Mesodermal cell (in vitro differentiated cells): ENCODE measurements around the gene KIF2B.
"Not testable (repeated sequence)": the region's sequence is repeated elsewhere in the genome, so short reads cannot be mapped to it uniquely, and the experiment has no call there.

Source experiments
- H3K27ac ChIP-seq: 2 replicates; pipeline ENCODE4 v1.7.0; 2013; ENCODE audit warnings: mild to moderate bottlenecking, low read depth, low read length, moderate library complexity; ENCODE audit not compliant: severe bottlenecking
- H3K36me3 ChIP-seq: 2 replicates; pipeline ENCODE4 v1.7.1; 2013; ENCODE audit warnings: mild to moderate bottlenecking, low read length, moderate library complexity; ENCODE audit not compliant: control insufficient read depth, insufficient read depth
- H3K4me1 ChIP-seq: one replicate; pipeline ENCODE4 v1.7.1; 2013; ENCODE audit warnings: mild to moderate bottlenecking, low read length; ENCODE audit not compliant: insufficient read depth, control insufficient read depth, poor library complexity, severe bottlenecking
- H3K4me3 ChIP-seq: 2 replicates; pipeline ENCODE4 v1.7.0; 2013; ENCODE audit warnings: low read length, control low read depth, mild to moderate bottlenecking; ENCODE audit not compliant: insufficient read depth, poor library complexity, severe bottlenecking; ENCODE audit errors: extremely low read depth
- H3K9me3 ChIP-seq: 2 replicates; pipeline ENCODE4 v1.7.1; 2013; ENCODE audit warnings: mild to moderate bottlenecking, low read length, moderate library complexity; ENCODE audit not compliant: control insufficient read depth
- WGBS, 2 experiments: methylation state at CpG; one replicate each; pipeline ENCODE4 v1.1.5; 2013; ENCODE audit warnings: missing lambda C conversion rate in 2 of 2; ENCODE audit not compliant: insufficient coverage in 2 of 2; 5-methylcytosine and 5-hydroxymethylcytosine counted together

Gene KIF2B

DNA sequence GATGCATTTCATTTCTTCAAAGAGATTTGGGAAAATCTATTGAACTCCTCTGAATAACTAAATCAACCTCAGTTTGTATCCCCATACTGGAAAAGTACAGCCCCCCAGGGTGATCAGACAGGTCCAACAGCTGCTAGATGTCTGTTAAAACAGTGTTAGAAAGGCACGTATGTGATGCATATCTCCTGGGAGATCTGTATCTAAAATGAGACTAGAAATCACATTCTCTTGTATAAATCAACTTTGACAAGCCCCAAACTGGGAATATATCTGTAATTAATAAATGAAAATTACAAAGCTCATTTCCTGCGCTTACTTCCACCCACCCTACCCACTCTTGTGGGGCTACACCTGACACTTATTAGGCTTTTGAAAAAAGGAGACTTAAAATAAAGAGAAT lies 3.8 kb upstream of the KIF2B start:
- no peaks in the 10 kb centered on the region for H3K36me3 ChIP-seq
- H3K4me3 ChIP-seq = no peak overlapping the region
- WGBS, 2 experiments = no CpG with 5 or more reads among the region's 2 CpGs
- H3K4me1 ChIP-seq = no peaks in the 10 kb centered on the region
- H3K27ac ChIP-seq = no peak overlapping the region
- H3K9me3 ChIP-seq = no peaks in the 10 kb centered on the region

DNA sequence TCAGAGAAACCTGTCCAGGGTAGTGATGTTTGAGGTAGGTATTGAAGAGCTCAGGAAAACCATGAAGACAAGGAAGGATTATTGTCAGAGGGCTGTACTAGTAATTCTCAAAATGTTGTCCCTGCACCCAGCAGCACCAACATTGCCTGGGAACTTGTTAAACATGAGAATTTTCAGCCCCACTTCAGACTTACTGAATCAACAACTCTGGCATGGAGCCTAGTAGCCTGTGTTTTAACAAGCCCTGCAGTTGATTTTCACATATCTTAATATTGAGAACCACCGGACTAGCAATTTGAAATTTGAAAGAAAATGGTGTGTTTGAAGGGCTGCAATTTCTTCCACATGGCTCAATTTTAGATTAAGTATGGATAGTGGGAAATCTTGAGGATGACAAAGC lies 2.8 kb upstream of the KIF2B start:
- Histone ChIP-seq H3K9me3 (no peaks in the 10 kb centered on the region), H3K27ac (no peak overlapping the region), H3K4me1 (no peaks in the 10 kb centered on the region), H3K36me3 (no peaks in the 10 kb centered on the region), H3K4me3 (no peak overlapping the region)
- WGBS, 2 experiments = no CpG with 5 or more reads among the region's 1 CpG

DNA sequence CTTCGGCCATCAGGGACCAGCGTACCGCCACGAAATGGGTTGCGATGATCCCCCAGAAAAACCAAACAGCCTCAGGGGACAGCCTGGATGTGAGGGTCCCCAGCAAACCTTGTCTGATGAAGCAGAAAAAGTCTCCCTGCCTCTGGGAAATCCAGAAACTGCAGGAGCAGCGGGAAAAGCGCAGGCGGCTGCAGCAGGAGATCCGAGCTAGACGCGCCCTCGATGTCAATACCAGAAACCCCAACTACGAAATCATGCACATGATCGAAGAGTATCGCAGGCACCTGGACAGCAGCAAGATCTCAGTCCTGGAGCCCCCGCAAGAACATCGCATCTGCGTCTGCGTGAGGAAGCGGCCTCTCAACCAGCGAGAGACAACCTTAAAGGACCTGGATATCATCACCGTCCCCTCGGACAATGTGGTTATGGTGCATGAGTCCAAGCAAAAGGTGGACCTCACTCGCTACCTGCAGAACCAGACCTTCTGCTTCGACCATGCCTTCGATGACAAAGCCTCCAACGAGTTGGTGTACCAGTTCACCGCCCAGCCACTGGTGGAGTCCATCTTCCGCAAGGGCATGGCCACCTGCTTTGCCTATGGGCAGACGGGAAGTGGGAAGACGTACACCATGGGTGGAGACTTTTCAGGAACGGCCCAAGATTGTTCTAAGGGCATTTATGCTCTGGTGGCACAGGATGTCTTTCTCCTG lies 769 bp downstream of the KIF2B start:
- Histone ChIP-seq H3K9me3 (no peaks in the 10 kb centered on the region), H3K4me3 (no peak overlapping the region), H3K4me1 (no peaks in the 10 kb centered on the region), H3K36me3 (no peaks in the 10 kb centered on the region), H3K27ac (no peak overlapping the region)
- WGBS, 2 experiments = 94% methylated on average over 29 to 31 of the region's 32 CpGs

DNA sequence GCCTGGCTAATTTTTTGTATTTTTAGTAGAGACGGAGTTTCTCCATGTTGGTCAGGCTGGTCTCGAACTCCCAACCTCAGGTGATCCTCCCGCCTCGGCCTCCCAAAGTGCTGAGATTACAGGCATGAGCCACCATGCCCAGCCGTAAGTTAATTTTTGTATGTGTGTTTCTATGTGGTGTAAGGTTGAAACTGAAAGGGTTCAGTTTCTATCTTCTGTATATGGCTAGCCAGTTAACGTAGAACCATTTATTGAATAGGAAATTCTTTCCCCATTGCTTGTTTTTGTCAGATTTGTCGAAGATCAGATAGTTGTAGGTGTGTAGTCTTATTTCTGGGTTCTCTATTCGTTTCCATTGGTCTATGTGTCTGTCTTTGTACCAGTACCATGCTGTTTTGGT lies 12.0 kb downstream of the KIF2B start:
- H3K36me3 ChIP-seq, H3K9me3 ChIP-seq, H3K4me1 ChIP-seq, H3K27ac ChIP-seq, H3K4me3 ChIP-seq: not testable (repeated sequence)
- WGBS, 2 experiments = 79 to 93% methylated on average over 6 to 8 of the region's 8 CpGs

DNA sequence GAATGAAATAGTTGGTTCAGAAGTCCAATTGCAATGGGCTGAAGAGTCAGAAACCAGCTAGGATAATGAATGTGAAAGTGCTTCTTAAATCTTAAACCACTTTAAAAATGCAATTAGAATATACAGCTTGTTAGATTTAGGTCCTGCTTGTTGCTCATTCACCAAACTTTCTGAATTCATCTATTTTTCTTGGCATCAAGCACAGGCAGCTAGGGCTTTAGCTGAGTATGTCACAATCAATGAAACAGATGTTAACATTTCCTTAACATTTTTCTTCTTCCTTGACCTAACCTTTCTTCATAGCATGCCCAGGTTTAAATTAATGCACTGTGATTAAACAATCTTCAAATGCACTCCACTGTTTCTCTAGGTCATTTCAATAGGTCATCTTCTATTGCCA lies 14.4 kb downstream of the KIF2B start:
- no peak overlapping the region for H3K27ac ChIP-seq
- H3K4me3 ChIP-seq = no peak overlapping the region
- no peaks in the 10 kb centered on the region for H3K36me3 ChIP-seq
- H3K4me1 ChIP-seq = no peaks in the 10 kb centered on the region
- peaks cover 10% of the 10 kb centered on the region for H3K9me3 ChIP-seq

DNA sequence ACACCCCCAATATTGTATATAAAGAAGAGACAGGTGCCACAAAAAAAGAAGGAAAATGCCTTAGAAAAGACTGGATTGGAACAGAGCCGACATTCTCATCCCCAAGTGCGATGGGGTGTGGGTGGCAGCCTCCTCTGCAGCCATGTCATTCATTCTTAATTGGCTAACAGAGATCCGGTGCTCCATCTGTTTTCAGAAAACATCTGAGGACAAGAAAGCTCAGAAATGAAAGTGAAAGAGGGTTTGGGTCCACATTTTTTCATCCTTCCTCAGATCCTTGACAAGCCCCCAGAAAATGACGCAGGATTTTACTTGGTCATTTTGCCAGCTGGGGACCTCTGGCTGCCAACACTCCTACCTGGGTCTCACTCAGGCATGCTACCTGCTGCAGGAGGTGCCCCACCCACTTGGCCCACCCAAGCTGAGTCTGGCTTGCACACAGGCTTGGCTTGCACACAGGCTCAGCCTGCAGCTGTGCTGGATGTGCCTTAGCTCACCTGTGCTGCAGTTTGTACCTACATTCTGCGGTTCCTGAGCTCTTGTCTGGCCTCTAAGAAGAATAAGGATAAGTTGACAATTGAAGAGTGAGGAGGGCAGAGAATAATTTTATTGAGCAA lies 21.9 kb downstream of the KIF2B start:
- Histone ChIP-seq H3K9me3 (peaks cover 10% of the 10 kb centered on the region), H3K4me1 (no peaks in the 10 kb centered on the region), H3K27ac (no peak overlapping the region), H3K4me3 (no peak overlapping the region), H3K36me3 (no peaks in the 10 kb centered on the region)
- WGBS, 2 experiments = 87 to 95% methylated on average over 2 to 5 of the region's 5 CpGs

DNA sequence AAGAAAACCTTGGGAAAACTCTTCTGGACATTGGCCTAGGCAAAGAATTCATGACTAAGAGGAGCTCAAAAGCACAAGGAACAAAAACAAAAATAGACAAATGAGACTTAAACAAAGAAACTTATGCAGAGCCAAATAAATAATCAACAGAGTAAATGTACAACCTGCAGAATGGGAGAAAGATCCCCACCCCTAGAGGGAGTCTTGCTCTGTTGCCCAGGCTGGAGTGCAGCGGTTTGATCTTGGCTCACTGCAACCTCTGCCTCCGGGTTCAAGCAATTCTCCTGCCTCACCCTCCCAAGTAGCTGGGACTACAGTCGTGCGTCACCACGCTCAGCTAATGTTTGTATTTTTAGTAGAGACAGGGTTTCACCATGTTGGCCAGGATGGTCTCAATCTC lies 48.4 kb downstream of the KIF2B start:
- not testable (repeated sequence) for H3K27ac ChIP-seq, H3K4me3 ChIP-seq, H3K4me1 ChIP-seq, H3K36me3 ChIP-seq, H3K9me3 ChIP-seq
- WGBS, 2 experiments = 100% methylated on average over 2 of the region's 5 CpGs; no CpG with 5 or more reads in 1 of the 2 experiments
